ENCODE data around the gene CTDSP1. TPM values are rescaled to one million over a fixed set of nuclear protein-coding genes. Genes with fewer than 3 reads are reported as not detected.

The CTDSP1 gene
- total and polyA plus RNA-seq, 2 donors (not counting 1 experiment from before 2014, with no cell fraction given): 99.8 to 207 TPM

DNA sequence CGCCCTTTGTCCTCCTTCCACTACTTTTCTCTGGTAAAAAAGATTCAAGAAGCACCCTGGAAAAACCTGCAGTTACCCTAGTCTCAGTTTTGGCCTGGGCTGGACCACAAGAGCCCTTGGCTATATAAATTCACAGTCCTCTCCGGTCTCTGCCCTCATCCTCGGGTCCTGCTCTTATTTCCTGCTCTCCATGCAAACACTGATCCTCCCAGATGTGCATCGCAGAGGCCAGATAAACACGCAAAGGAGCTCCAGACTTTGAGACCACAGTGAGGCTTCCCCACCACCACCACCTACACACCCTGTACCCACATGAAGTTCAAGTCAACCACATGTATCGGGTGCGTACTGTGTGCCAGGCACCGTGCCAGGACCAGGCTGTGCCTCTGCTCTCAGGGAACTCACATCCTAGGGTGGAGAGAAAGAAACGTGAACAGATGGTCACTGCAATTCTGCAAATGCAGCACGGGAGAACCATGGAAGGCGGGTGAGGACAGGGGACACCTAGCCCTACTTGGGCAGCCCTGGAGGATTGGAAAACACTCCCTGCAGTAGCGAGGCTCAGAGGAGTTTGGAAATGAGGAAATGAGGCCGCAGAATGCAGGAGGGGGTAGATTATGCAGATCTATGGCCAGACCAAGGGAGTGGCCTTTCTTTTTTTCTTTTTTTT, 7.4 kb downstream of the CTDSP1 start:
- H3K79me2 ChIP-seq (ENCODE audit: control insufficient read depth, insufficient read depth, low read length): peaks cover 5% of the 10 kb centered on the region
- POLR2A ChIA-PET: interaction anchor here (0.7 to 2.0 kb wide), 3 partner anchors 11 to 678 kb away, joined by 4 to 5 read pairs (median 5); partner anchors contain the start of gene TMBIM1
- 9% methylated on average over 10 of the region's 13 CpGs for WGBS (ENCODE audit: insufficient coverage)
- peak overlapping the region; percentile 15 to 72 (median 53) for H3K4me3 ChIP-seq (ENCODE audit: control extremely low read depth in 1 of 5, extremely low read depth in 1 of 5, insufficient read depth in 1 of 5, low read depth in 2 of 5, low read length in 4 of 5)
- intact Hi-C loops (cut with micrococcal nuclease): loop anchor here (1.0 to 2.0 kb wide), 6 partner anchors 11 to 490 kb away; partner anchors contain the start of genes CNOT9, TTLL4 and USP37
- peak overlapping the region; percentile 64 for H2AFZ ChIP-seq (ENCODE audit: insufficient read depth, low read depth, low read length, poor library complexity, severe bottlenecking)
- H3K27me3 Mint-ChIP-seq: no peaks in the 10 kb centered on the region
- H4K20me1 ChIP-seq (ENCODE audit: control insufficient read depth, insufficient read depth, low read length, poor library complexity, severe bottlenecking): peaks cover 27% of the 10 kb centered on the region
- H3K27me3 ChIP-seq (replicated peaks in 1 of 4; ENCODE audit: control extremely low read depth in 1 of 4, control insufficient read depth in 3 of 4, insufficient read depth in 4 of 4, low read length in 3 of 4): no peaks in the 10 kb centered on the region
- peaks cover 42% of the 10 kb centered on the region for H3K4me1 Mint-ChIP-seq
- TF ChIP-seq EZH2 (IDR thresholded peaks at IDR 0.05; ENCODE audit: borderline replicate concordance, insufficient read depth, low read depth, low read length, poor library complexity, severe bottlenecking): no peak
- TF ChIP-seq, protein P1, sequence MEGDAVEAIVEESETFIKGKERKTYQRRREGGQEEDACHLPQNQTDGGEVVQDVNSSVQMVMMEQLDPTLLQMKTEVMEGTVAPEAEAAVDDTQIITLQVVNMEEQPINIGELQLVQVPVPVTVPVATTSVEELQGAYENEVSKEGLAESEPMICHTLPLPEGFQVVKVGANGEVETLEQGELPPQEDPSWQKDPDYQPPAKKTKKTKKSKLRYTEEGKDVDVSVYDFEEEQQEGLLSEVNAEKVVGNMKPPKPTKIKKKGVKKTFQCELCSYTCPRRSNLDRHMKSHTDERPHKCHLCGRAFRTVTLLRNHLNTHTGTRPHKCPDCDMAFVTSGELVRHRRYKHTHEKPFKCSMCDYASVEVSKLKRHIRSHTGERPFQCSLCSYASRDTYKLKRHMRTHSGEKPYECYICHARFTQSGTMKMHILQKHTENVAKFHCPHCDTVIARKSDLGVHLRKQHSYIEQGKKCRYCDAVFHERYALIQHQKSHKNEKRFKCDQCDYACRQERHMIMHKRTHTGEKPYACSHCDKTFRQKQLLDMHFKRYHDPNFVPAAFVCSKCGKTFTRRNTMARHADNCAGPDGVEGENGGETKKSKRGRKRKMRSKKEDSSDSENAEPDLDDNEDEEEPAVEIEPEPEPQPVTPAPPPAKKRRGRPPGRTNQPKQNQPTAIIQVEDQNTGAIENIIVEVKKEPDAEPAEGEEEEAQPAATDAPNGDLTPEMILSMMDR (IDR thresholded peaks at IDR 0.05): no peak
- DNase-seq: no peak
- H3K36me3 ChIP-seq (replicated peaks in 1 of 2; ENCODE audit: control extremely low read depth in 1 of 2, control insufficient read depth in 1 of 2, extremely low read depth in 1 of 2, insufficient read depth in 2 of 2, low read length in 1 of 2): peaks cover 2 to 28% of the 10 kb centered on the region in 2 experiments
- H3K9me3 ChIP-seq (ENCODE audit: control extremely low read depth in 1 of 3, control insufficient read depth in 2 of 3, insufficient read depth in 1 of 3, low read length in 2 of 3): no peaks in the 10 kb centered on the region
- H3K4me1 ChIP-seq (ENCODE audit: control insufficient read depth in 2 of 2, insufficient read depth in 2 of 2, low read length in 2 of 2): peaks cover 25 to 41% of the 10 kb centered on the region in 2 donors
- CTCF ChIA-PET: interaction anchor here (1.1 to 1.8 kb wide), 5 partner anchors 59 to 280 kb away, joined by 3 to 6 read pairs (median 3); no protein-coding TSS in a partner anchor
- peak overlapping the region; percentile 49 for H3K9ac ChIP-seq (ENCODE audit: low read length)
- H3K9me3 Mint-ChIP-seq (ENCODE audit: insufficient read depth): no peaks in the 10 kb centered on the region
- H3K27ac ChIP-seq (ENCODE audit: low read length in 2 of 2): peak overlapping the region; percentile 62 to 82
- no peak for ATAC-seq (ENCODE audit: low read depth)
- H3K4me3 Mint-ChIP-seq: peak overlapping the region; percentile 88
- H3K27ac Mint-ChIP-seq: peak overlapping the region; percentile 90
- peak overlapping the region; percentile 96 for H3K4me2 ChIP-seq (replicated peaks; ENCODE audit: low read depth, low read length, poor library complexity, severe bottlenecking)

DNA sequence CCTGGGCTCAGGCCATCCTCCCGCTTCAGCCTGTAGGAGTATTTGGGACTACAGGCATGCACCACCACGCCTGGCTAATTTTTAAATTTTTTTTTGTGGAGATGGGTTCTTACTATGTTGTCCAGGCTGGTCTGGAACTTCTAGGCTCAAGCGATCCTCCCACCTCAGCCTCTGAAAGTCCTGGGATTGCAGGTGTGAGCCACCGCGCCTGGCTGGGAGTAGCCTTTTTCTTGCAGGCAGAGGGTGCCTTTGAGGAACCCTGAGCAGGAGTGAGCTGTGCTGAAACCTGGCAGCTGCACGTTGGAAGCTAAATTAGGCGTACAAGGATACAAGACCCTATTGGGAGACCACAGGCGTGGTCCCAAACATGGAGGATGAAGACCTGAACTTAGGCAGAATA, 8.0 kb downstream of the CTDSP1 start:
- ChIA-PET CTCF (interaction anchor here (1.0 kb wide), 1 partner anchor 111 kb away, joined by 3 read pairs; no protein-coding TSS in a partner anchor), POLR2A (interaction anchor here (2.0 kb wide), 1 partner anchor 12 kb away, joined by 5 read pairs; no protein-coding TSS in a partner anchor)
- H3K27me3 ChIP-seq (replicated peaks in 1 of 4; ENCODE audit: control extremely low read depth in 1 of 4, control insufficient read depth in 3 of 4, insufficient read depth in 4 of 4, low read length in 3 of 4): no peaks in the 10 kb centered on the region
- no peak for ATAC-seq (ENCODE audit: low read depth)
- H3K4me1 ChIP-seq (ENCODE audit: control insufficient read depth in 2 of 2, insufficient read depth in 2 of 2, low read length in 2 of 2): peaks cover 25 to 36% of the 10 kb centered on the region in 2 donors
- no peak overlapping the region for H3K9ac ChIP-seq (ENCODE audit: low read length)
- no peak overlapping the region for H3K4me3 ChIP-seq (ENCODE audit: control extremely low read depth in 1 of 5, extremely low read depth in 1 of 5, insufficient read depth in 1 of 5, low read depth in 2 of 5, low read length in 4 of 5)
- no peaks in the 10 kb centered on the region for H3K9me3 ChIP-seq (ENCODE audit: control extremely low read depth in 1 of 3, control insufficient read depth in 2 of 3, insufficient read depth in 1 of 3, low read length in 2 of 3)
- DNase-seq: no peak
- peaks cover 2 to 22% of the 10 kb centered on the region in 2 experiments for H3K36me3 ChIP-seq (replicated peaks in 1 of 2; ENCODE audit: control extremely low read depth in 1 of 2, control insufficient read depth in 1 of 2, extremely low read depth in 1 of 2, insufficient read depth in 2 of 2, low read length in 1 of 2)
- no peaks in the 10 kb centered on the region for H3K27me3 Mint-ChIP-seq
- peaks cover 39% of the 10 kb centered on the region for H3K4me1 Mint-ChIP-seq
- 92% methylated on average over 6 of the region's 8 CpGs for WGBS (ENCODE audit: insufficient coverage)
- intact Hi-C loops (cut with micrococcal nuclease): loop anchor here (2.0 kb wide), 1 partner anchor 489 kb away; no protein-coding TSS in a partner anchor
- H3K27ac Mint-ChIP-seq: no peak overlapping the region
- TF ChIP-seq, protein P1 (IDR thresholded peaks at IDR 0.05): no peak
- TF ChIP-seq EZH2 (IDR thresholded peaks at IDR 0.05; ENCODE audit: borderline replicate concordance, insufficient read depth, low read depth, low read length, poor library complexity, severe bottlenecking): no peak
- H3K4me2 ChIP-seq (replicated peaks; ENCODE audit: low read depth, low read length, poor library complexity, severe bottlenecking): no peak overlapping the region
- H3K27ac ChIP-seq (ENCODE audit: low read length in 2 of 2): no peak overlapping the region
- H2AFZ ChIP-seq (ENCODE audit: insufficient read depth, low read depth, low read length, poor library complexity, severe bottlenecking): no peak overlapping the region
- peaks cover 22% of the 10 kb centered on the region for H4K20me1 ChIP-seq (ENCODE audit: control insufficient read depth, insufficient read depth, low read length, poor library complexity, severe bottlenecking)
- no peaks in the 10 kb centered on the region for H3K9me3 Mint-ChIP-seq (ENCODE audit: insufficient read depth)
- H3K4me3 Mint-ChIP-seq: peak overlapping the region; percentile 20
- peaks cover 2% of the 10 kb centered on the region for H3K79me2 ChIP-seq (ENCODE audit: control insufficient read depth, insufficient read depth, low read length)

Data from B cell (primary cell).